Measurements from ENCODE around the gene SMAD2. TPM values are rescaled to one million over a fixed set of nuclear protein-coding genes. Genes with fewer than 3 reads are reported as not detected.

SMAD2 gene
- total RNA-seq, 6 experiments from 2014 or later, result 31.2 to 46.1 (median 36.0) TPM

DNA sequence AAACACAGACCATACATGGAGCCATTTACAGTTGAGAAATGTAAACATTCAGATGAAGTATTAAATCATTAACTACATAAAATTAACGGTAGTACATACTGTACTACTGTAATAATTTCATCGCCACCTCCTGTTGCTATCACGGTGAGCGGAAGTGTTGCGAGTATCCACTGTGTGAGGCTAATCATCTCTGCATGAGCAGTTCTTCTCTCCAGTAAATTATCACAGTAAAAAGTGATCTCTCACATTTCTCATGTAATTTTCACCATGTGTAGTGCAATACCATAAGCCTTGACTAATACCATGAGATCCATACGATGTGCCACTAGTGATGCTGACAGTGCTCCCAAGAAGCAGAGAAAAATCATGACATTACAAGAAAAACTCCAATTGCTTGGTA lies 21.9 kb downstream of the SMAD2 start:
- Histone ChIP-seq H3K27me3 (no peaks in the 10 kb centered on the region), H3K27ac (no peak overlapping the region), H3K4me3 (no peak overlapping the region), H3K36me3 (no peaks in the 10 kb centered on the region), H3K4me1 (peaks cover 0 to 23% (median 11%) of the 10 kb centered on the region in 4 donors), H3K9me3 (no peaks in the 10 kb centered on the region)
- intact Hi-C loops (cut with DNase I), result no loop called here
- ATAC-seq (no peak), DNase-seq (no peak)
- 88% methylated on average over 6 of the region's 6 CpGs for WGBS (ENCODE audit: insufficient coverage, low coverage, low lambda C conversion rate, missing lambda C conversion rate)
- TF ChIP-seq, protein P1, sequence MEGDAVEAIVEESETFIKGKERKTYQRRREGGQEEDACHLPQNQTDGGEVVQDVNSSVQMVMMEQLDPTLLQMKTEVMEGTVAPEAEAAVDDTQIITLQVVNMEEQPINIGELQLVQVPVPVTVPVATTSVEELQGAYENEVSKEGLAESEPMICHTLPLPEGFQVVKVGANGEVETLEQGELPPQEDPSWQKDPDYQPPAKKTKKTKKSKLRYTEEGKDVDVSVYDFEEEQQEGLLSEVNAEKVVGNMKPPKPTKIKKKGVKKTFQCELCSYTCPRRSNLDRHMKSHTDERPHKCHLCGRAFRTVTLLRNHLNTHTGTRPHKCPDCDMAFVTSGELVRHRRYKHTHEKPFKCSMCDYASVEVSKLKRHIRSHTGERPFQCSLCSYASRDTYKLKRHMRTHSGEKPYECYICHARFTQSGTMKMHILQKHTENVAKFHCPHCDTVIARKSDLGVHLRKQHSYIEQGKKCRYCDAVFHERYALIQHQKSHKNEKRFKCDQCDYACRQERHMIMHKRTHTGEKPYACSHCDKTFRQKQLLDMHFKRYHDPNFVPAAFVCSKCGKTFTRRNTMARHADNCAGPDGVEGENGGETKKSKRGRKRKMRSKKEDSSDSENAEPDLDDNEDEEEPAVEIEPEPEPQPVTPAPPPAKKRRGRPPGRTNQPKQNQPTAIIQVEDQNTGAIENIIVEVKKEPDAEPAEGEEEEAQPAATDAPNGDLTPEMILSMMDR (IDR thresholded peaks at IDR 0.05), result no peak
- no peak for TF ChIP-seq POLR2A (IDR thresholded peaks at IDR 0.05)

DNA sequence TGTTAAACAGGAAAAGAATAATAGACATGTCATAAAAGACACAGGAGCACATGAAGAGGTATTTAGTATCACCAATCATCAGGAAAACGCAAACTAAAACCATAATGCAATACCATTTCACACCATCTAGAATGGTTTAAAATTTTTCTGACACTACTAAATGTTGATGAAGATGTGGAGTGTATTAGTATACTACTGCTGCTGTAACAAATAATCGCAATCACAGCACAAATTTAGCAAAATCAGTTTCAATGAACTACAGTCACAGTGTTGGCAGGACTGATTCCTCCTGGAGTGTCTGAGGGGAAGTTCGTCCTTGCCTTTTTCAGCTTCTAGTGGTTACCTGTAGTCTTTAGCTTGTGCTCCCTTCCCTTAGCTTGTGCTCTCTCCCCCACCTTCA lies 24.1 kb downstream of the SMAD2 start:
- ATAC-seq (no peak), DNase-seq (no peak)
- Histone ChIP-seq H3K4me1 (peaks cover 0 to 2% (median under 1%) of the 10 kb centered on the region in 4 donors), H3K4me3 (no peak overlapping the region), H3K9me3 (no peaks in the 10 kb centered on the region), H3K27me3 (no peaks in the 10 kb centered on the region), H3K27ac (no peak overlapping the region), H3K36me3 (no peaks in the 10 kb centered on the region)
- intact Hi-C loops (cut with DNase I), result no loop called here
- no peak for TF ChIP-seq POLR2A (IDR thresholded peaks at IDR 0.05)
- TF ChIP-seq, protein P1 (IDR thresholded peaks at IDR 0.05), result no peak
- 93% methylated on average over 3 of the region's 3 CpGs for WGBS (ENCODE audit: insufficient coverage, low coverage, low lambda C conversion rate, missing lambda C conversion rate)

DNA sequence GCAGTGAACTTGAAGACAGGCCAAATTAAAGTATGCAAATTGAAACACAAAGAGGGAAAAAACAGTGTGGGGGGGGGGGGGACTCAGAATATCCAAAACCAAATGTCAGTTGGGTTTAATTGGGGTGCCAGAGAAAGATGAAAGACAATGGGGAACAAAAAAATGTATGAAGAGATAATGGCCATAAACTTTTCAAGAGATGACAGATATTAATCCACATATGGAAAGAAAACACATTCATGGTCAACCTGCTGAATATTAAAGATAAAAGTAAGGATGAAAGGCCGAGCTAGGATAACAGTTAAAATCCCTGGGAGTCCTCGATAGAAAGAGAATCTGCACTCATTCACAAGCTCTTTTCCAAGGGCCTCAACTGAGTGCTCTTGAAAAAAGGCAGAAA lies 26.6 kb downstream of the SMAD2 start:
- no peak for DNase-seq
- Histone ChIP-seq H3K36me3 (no peaks in the 10 kb centered on the region), H3K27ac (no peak overlapping the region), H3K4me3 (no peak overlapping the region), H3K4me1 (peaks cover 0 to 7% (median 0%) of the 10 kb centered on the region in 4 donors), H3K27me3 (no peaks in the 10 kb centered on the region), H3K9me3 (no peaks in the 10 kb centered on the region)
- intact Hi-C loops (cut with DNase I), result no loop called here
- TF ChIP-seq, protein P1 (IDR thresholded peaks at IDR 0.05), result no peak
- WGBS (ENCODE audit: insufficient coverage, low coverage, low lambda C conversion rate, missing lambda C conversion rate), result 87% methylated on average over 2 of the region's 2 CpGs
- no peak for ATAC-seq

DNA sequence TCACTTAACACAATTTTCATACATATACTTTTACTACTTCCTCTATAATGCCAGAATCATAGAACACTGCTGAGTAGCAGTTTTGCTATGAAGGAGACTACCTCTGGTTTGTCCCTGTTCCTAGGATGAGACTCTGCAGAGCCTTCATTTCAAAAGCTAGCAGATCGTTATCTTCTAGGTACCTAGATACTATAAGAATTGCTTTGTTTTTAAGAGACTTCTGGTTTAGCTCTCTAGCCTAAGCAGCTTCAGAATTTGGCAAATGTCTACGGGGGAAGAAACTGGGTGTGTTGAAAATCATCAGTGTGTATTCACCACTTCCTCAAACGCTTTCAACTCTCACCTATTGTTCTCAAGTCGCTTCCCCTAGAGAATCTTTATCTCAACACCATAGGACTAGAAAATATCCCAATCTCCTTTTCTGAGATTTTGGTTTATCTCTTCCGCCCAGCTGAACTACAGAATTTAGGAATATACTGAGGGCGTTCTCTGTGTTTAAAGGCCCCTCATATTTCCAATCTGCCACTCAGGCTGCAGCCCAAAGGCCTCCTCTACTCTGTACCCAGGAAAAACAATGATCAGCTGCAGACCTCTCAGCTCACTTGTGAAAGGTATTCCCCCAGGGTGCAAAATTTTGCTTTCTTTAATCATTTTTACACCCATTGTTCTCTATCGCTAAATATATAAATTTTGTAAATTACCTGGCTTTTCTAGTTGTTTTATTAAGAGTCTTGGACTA lies 28.7 kb downstream of the SMAD2 start:
- no peak overlapping the region for H3K4me3 ChIP-seq
- intact Hi-C loops (cut with DNase I), result no loop called here
- no peak overlapping the region for H3K27ac ChIP-seq
- DNase-seq, result no peak
- no peaks in the 10 kb centered on the region for H3K36me3 ChIP-seq
- TF ChIP-seq, protein P1 (IDR thresholded peaks at IDR 0.05), result no peak
- TF ChIP-seq POLR2A (IDR thresholded peaks at IDR 0.05), result no peak
- H3K4me1 ChIP-seq, result peaks cover 0 to 15% (median 0%) of the 10 kb centered on the region in 4 donors
- ATAC-seq, result peak; percentile 55 to 72 (median 65)
- 71% methylated on average over 7 of the region's 7 CpGs for WGBS (ENCODE audit: insufficient coverage, low coverage, low lambda C conversion rate, missing lambda C conversion rate)
- H3K9me3 ChIP-seq, result no peaks in the 10 kb centered on the region
- no peaks in the 10 kb centered on the region for H3K27me3 ChIP-seq

Measured in right lobe of liver (tissue), 6 donors.